GM23248 (cell line): ENCODE results near the gene FEM1B. TPM values are rescaled to one million over a fixed set of nuclear protein-coding genes. Genes with fewer than 3 reads are reported as not detected.
A peak's percentile ranks its signal among the peaks of the same experiment; 100 is the strongest.

Experiments
- DNase-seq: peaks from one replicate; pipeline ENCODE4 v3.0.0-alpha.2; 2015
- H2AFZ ChIP-seq: fragments of 200-600 bp; sonication (generic); 2 replicates; pipeline ENCODE4 v1.6.1; 2016; ENCODE audit warnings: antibody characterized with exemption
- H3F3A ChIP-seq: fragments of 200-600 bp; sonication (generic); 2 replicates; pipeline ENCODE4 v1.6.1; 2016; ENCODE audit warnings: mild to moderate bottlenecking, antibody characterized with exemption, mixed run types; ENCODE audit not compliant: insufficient read depth
- H3K27ac ChIP-seq: fragments of 200-600 bp; sonication (generic); 2 replicates; pipeline ENCODE4 v1.5.1; 2016; ENCODE audit warnings: mild to moderate bottlenecking
- H3K27me3 ChIP-seq: fragments of 200-600 bp; sonication (generic); replicated peaks from 2 replicates; pipeline ENCODE4 v1.6.1; 2016; ENCODE audit warnings: mild to moderate bottlenecking; ENCODE audit not compliant: insufficient read depth
- H3K36me3 ChIP-seq: fragments of 200-600 bp; sonication (generic); 2 replicates; pipeline ENCODE4 v1.6.1; 2016; ENCODE audit warnings: low read depth, mild to moderate bottlenecking
- H3K4me1 ChIP-seq: fragments of 200-600 bp; sonication (generic); 2 replicates; pipeline ENCODE4 v1.6.1; 2016; ENCODE audit warnings: mild to moderate bottlenecking; ENCODE audit not compliant: insufficient read depth
- H3K4me2 ChIP-seq: fragments of 200-600 bp; sonication (generic); one replicate; pipeline ENCODE4 v1.6.1; 2016; ENCODE audit warnings: mild to moderate bottlenecking; ENCODE audit not compliant: unreplicated experiment
- H3K4me3 ChIP-seq: fragments of 200-600 bp; sonication (generic); 2 replicates; pipeline ENCODE4 v1.5.1; 2016; ENCODE audit warnings: mild to moderate bottlenecking
- H3K79me2 ChIP-seq: fragments of 200-600 bp; sonication (generic); 2 replicates; pipeline ENCODE4 v1.6.1; 2016; ENCODE audit warnings: mild to moderate bottlenecking; ENCODE audit not compliant: insufficient read depth
- H3K9ac ChIP-seq: fragments of 200-600 bp; sonication (generic); 2 replicates; pipeline ENCODE4 v1.6.1; 2016; ENCODE audit warnings: mild to moderate bottlenecking
- H3K9me2 ChIP-seq: fragments of 200-600 bp; sonication (generic); 2 replicates; pipeline ENCODE4 v1.6.1; 2016; ENCODE audit warnings: mixed run types, mild to moderate bottlenecking, moderate library complexity; ENCODE audit not compliant: insufficient read depth
- H3K9me3 ChIP-seq: fragments of 200-600 bp; sonication (generic); one replicate; pipeline ENCODE4 v1.6.1; 2017; ENCODE audit warnings: low read depth
- H4K20me1 ChIP-seq: fragments of 200-600 bp; sonication (generic); 2 replicates; pipeline ENCODE4 v1.6.0; 2016; ENCODE audit not compliant: insufficient read depth
- EZH2 ChIP-seq: fragments of 200-600 bp; sonication (generic); IDR thresholded peaks from 2 replicates; pipeline ENCODE4 v1.6.1; 2018; ENCODE audit warnings: antibody characterized with exemption, mild to moderate bottlenecking; ENCODE audit not compliant: insufficient read depth, poor library complexity, severe bottlenecking
- EZH2phosphoT487 ChIP-seq: fragments of 200-600 bp; sonication (generic); IDR thresholded peaks from 2 replicates; pipeline ENCODE4 v1.6.1; 2018; ENCODE audit warnings: antibody characterized with exemption, moderate library complexity, mild to moderate bottlenecking, low read depth; ENCODE audit not compliant: insufficient read depth
- WGBS, 2 experiments: methylation state at CpG; one replicate each; pipeline ENCODE4 v1.1.6; 2015 to 2017; ENCODE audit warnings: low lambda C conversion rate in 2 of 2, low coverage in 1 of 2; ENCODE audit errors: missing lambda C conversion rate in 2 of 2; 5-methylcytosine and 5-hydroxymethylcytosine counted together
- in situ Hi-C: fragments of 300-500 bp; cut with MboI; formaldehyde crosslinking; loops from 2 replicates; pipeline ENCODE4 v1.15.0; 2020
- polyA plus RNA-seq: library from polyadenylated mRNA; unstranded; fragments of >200 nt; fragmentation: Nextera tagmentation; extraction: Ambion mirVana; gene quantifications from 2 replicates; pipeline ENCODE4 v1.2.1, GENCODE V29; 2016
- total RNA-seq: library from RNA; depleted of rRNA; stranded (reverse); fragments of >200 nt; shearing (Covaris generic); gene quantifications from 2 replicates; pipeline ENCODE4 v1.2.3, GENCODE V29; 2014

FEM1B gene
- total and polyA plus RNA-seq, 2 experiments from 2014 or later: 15.7 to 36.2 TPM

- no peaks in the 10 kb centered on the region for H3K36me3 ChIP-seq
- 71 to 86% methylated on average over 1 of the region's 1 CpG for WGBS, 2 experiments
- no peak overlapping the region for H2AFZ ChIP-seq
- TF ChIP-seq EZH2phosphoT487 (no peak), EZH2 (no peak)
- peaks cover 4% of the 10 kb centered on the region for H3K9me3 ChIP-seq
- no peak overlapping the region for H3K27ac ChIP-seq
- no peak overlapping the region for H3K4me2 ChIP-seq
- no peaks in the 10 kb centered on the region for H3F3A ChIP-seq
- DNase-seq: no peak
- no peaks in the 10 kb centered on the region for H4K20me1 ChIP-seq
- no peak overlapping the region for H3K9ac ChIP-seq
- H3K4me3 ChIP-seq: no peak overlapping the region
- H3K27me3 ChIP-seq: no peaks in the 10 kb centered on the region
- no peaks in the 10 kb centered on the region for H3K9me2 ChIP-seq
- no peaks in the 10 kb centered on the region for H3K4me1 ChIP-seq
- in situ Hi-C loops: no loop called here
- H3K79me2 ChIP-seq: no peaks in the 10 kb centered on the region
Observed at GRCh38 chr15:68244235-68244634, 33.3 kb upstream of the FEM1B start.

- Histone ChIP-seq H3K27me3 (no peaks in the 10 kb centered on the region), H4K20me1 (no peaks in the 10 kb centered on the region), H3K9me2 (no peaks in the 10 kb centered on the region), H3F3A (no peaks in the 10 kb centered on the region), H3K79me2 (peaks cover 5% of the 10 kb centered on the region), H3K9me3 (peaks cover 4% of the 10 kb centered on the region), H3K9ac (no peak overlapping the region), H2AFZ (no peak overlapping the region), H3K27ac (no peak overlapping the region), H3K4me2 (no peak overlapping the region), H3K4me1 (peaks cover 4% of the 10 kb centered on the region; the same call in 1 of the 2 replicates), H3K36me3 (no peaks in the 10 kb centered on the region), H3K4me3 (no peak overlapping the region)
- no peak for TF ChIP-seq EZH2
- no peak for TF ChIP-seq EZH2phosphoT487
- in situ Hi-C loops: no loop called here
- WGBS, 2 experiments: 66 to 74% methylated on average over 3 of the region's 3 CpGs
- DNase-seq: no peak
Observed at GRCh38 chr15:68249058-68249713, 28.4 kb upstream of the FEM1B start.

GRCh38 chr15:68252925-68253534 is 24.5 kb upstream of the FEM1B start:
- Histone ChIP-seq H3K4me3 (0 out of 2 replicates have a peak overlapping the region, but pooled peaks have one; percentile 3), H3K4me2 (peak overlapping the region; percentile 38), H3K79me2 (peaks cover 5% of the 10 kb centered on the region), H3F3A (no peaks in the 10 kb centered on the region), H4K20me1 (no peaks in the 10 kb centered on the region), H3K9me2 (no peaks in the 10 kb centered on the region), H3K27ac (no peak overlapping the region), H3K9me3 (no peaks in the 10 kb centered on the region), H3K27me3 (no peaks in the 10 kb centered on the region), H3K9ac (no peak overlapping the region), H3K36me3 (no peaks in the 10 kb centered on the region), H3K4me1 (peaks cover 12% of the 10 kb centered on the region), H2AFZ (peak overlapping the region; percentile 12; the same call in 1 of the 2 replicates)
- no peak for TF ChIP-seq EZH2phosphoT487
- TF ChIP-seq EZH2: no peak
- in situ Hi-C loops: no loop called here
- 2% methylated on average over 7 of the region's 7 CpGs for WGBS, 2 experiments
- DNase-seq: peak; percentile 87

- no peaks in the 10 kb centered on the region for H3K9me2 ChIP-seq
- H3K27me3 ChIP-seq: no peaks in the 10 kb centered on the region
- TF ChIP-seq EZH2 (no peak), EZH2phosphoT487 (no peak)
- peaks cover 5% of the 10 kb centered on the region for H3K79me2 ChIP-seq
- H3K9ac ChIP-seq: peak overlapping the region; percentile 85
- H3K4me1 ChIP-seq: peaks cover 22% of the 10 kb centered on the region
- H2AFZ ChIP-seq: peak overlapping the region; percentile 89
- peak overlapping the region; percentile 83 for H3K27ac ChIP-seq
- peaks cover 10% of the 10 kb centered on the region for H3F3A ChIP-seq
- no peaks in the 10 kb centered on the region for H4K20me1 ChIP-seq
- in situ Hi-C loops: no loop called here
- H3K4me2 ChIP-seq: peak overlapping the region; percentile 76
- no peaks in the 10 kb centered on the region for H3K36me3 ChIP-seq
- no peaks in the 10 kb centered on the region for H3K9me3 ChIP-seq
- peak; percentile 96 for DNase-seq
- H3K4me3 ChIP-seq: peak overlapping the region; percentile 71
- 5 to 6% methylated on average over 35 to 57 of the region's 57 CpGs for WGBS, 2 experiments
Observed at GRCh38 chr15:68256675-68257450, 20.7 kb upstream of the FEM1B start.
